NT2/D1 (cell line): ENCODE data around the gene CACNA1G.

Experiments
- SUZ12 ChIP-seq: IDR thresholded peaks from 2 replicates; pipeline ENCODE4 v1.6.1; 2011; ENCODE audit not compliant: insufficient read length, insufficient read depth; ENCODE audit errors: extremely low read depth
- ZNF274 ChIP-seq: IDR thresholded peaks from 2 replicates; pipeline ENCODE4 v1.6.1; 2011; ENCODE audit warnings: mild to moderate bottlenecking, low read depth, low read length

DNA sequence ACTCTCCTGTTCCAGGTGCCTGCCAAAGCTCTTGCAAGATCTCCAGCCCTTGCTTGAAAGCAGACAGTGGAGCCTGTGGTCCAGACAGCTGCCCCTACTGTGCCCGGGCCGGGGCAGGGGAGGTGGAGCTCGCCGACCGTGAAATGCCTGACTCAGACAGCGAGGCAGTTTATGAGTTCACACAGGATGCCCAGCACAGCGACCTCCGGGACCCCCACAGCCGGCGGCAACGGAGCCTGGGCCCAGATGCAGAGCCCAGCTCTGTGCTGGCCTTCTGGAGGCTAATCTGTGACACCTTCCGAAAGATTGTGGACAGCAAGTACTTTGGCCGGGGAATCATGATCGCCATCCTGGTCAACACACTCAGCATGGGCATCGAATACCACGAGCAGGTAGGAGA is 17.7 kb downstream of the CACNA1G start:
- TF ChIP-seq ZNF274, result no peak
- TF ChIP-seq SUZ12, result no peak
